SK-N-SH (cell line): ENCODE measurements around the gene CNEP1R1.

ENCODE experiments used
- CTCF ChIP-seq: fragments of 200-600 bp; sonication (generic); IDR thresholded peaks from 2 replicates; pipeline ENCODE4 v1.6.1; 2017; ENCODE audit warnings: antibody characterized with exemption, mild to moderate bottlenecking, moderate library complexity
- FOXM1 ChIP-seq: IDR thresholded peaks from 2 replicates; pipeline ENCODE4 v1.4.0; 2012; ENCODE audit warnings: low read depth, mild to moderate bottlenecking
- RAD21 ChIP-seq: IDR thresholded peaks from 2 replicates; pipeline ENCODE4 v1.6.1; 2012; ENCODE audit warnings: mild to moderate bottlenecking, low read length

- no peak for TF ChIP-seq RAD21
- TF ChIP-seq FOXM1, result no peak
- TF ChIP-seq CTCF, result no peak
Measured at GRCh38 chr16:49986351-49987124, 38.5 kb upstream of the CNEP1R1 start.
